Activated effector memory CD4-positive, alpha-beta T cell treated with Interleukin-2 at 50 U/mL for 16 hours (primary cell): ENCODE measurements around the gene ACTL9.
A peak's percentile ranks its signal among the peaks of the same experiment; 100 is the strongest.
"Not testable (repeated sequence)": the region's sequence is repeated elsewhere in the genome, so short reads cannot be mapped to it uniquely, and the experiment has no call there.

Experiments used
- DNase-seq: peaks from one replicate; pipeline ENCODE4 v3.0.0-alpha.2; 2020

ACTL9 gene, protein sequence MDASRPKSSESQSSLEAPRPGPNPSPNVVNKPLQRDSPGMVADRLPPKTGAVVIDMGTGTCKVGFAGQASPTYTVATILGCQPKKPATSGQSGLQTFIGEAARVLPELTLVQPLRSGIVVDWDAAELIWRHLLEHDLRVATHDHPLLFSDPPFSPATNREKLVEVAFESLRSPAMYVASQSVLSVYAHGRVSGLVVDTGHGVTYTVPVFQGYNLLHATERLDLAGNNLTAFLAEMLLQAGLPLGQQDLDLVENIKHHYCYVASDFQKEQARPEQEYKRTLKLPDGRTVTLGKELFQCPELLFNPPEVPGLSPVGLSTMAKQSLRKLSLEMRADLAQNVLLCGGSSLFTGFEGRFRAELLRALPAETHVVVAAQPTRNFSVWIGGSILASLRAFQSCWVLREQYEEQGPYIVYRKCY

DNA sequence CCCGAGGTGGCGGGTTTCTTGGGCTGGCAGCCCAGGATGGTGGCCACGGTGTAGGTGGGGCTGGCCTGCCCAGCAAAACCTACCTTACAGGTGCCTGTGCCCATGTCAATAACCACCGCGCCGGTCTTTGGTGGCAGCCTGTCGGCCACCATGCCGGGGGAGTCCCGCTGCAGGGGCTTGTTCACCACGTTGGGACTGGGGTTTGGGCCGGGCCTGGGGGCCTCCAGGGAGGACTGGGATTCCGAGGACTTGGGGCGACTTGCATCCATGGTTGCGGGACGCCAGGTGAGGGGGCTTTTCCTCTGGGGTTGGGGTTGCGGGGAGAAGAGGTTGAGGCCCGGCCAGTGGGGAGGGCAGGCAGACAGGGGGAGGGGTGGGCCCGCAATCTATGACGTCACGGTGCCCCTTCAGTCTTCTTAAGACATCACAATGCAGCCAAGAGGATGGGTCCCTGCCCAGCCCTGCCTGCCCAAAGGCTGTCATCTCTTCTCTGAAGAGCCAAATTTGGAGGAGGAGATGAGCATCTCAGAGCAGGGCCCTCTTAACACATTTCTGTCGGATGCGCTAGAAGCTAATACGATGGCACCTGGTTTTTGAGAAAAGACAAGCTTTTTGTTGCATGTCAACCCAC lies at the start of gene ACTL9:
Gene ACTL9 (minus strand): TSS at position 363 of the 631 bp plus-strand sequence. CDS start 94 bp downstream, at position 269.
- no peak for DNase-seq

DNA sequence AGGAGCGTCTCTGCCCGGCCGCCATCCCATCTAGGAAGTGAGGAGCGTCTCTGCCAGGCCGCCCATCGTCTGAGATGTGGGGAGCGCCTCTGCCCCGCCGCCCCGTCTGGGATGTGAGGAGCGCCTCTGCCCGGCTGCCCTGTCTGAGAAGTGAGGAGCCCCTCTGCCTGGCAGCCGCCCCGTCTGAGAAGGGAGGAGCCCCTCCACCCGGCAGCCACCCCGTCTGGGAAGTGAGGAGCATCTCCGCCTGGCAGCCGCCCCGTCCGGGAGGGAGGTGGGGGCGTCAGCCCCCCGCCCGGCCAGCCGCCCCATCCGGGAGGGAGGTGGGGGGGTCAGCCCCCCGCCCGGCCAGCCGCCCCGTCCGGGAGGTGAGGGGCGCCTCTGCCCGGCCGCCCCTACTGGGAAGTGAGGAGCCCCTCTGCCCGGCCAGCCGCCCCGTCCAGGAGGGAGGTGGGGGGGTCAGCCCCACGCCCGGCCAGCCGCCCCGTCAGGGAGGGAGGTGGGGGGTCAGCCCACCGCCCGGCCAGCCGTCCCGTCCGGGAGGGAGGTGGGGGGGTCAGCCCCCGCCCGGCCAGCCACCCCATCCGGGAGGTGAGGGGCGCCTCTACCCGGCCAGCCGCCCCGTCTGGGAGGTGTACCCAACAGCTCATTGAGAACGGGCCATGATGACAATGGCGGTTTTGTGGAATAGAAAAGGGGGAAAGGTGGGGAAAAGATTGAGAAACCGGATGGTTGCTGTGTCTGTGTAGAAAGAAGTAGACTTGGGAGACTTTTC lies 40.9 kb upstream of the ACTL9 start:
- not testable (repeated sequence) for DNase-seq

DNA sequence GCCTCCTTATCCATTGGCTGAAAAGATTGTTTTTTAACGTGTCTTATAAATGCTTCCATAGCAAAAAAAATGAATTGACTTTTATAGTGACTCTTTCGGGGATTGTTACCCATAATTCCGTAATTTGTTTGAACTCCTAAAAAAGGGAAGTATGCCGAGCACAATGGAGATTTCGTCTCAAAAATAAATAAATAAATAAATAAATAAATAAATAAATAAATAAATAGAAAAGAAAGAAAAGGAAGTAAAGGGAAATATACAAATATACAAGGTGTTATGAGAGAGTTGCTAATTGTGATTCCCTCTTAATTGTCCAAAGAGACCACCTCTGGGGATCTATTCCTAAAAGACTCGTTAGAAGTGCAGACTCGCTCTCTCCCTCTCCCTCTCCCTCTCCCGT lies 39.8 kb upstream of the ACTL9 start:
- no peak for DNase-seq

DNA sequence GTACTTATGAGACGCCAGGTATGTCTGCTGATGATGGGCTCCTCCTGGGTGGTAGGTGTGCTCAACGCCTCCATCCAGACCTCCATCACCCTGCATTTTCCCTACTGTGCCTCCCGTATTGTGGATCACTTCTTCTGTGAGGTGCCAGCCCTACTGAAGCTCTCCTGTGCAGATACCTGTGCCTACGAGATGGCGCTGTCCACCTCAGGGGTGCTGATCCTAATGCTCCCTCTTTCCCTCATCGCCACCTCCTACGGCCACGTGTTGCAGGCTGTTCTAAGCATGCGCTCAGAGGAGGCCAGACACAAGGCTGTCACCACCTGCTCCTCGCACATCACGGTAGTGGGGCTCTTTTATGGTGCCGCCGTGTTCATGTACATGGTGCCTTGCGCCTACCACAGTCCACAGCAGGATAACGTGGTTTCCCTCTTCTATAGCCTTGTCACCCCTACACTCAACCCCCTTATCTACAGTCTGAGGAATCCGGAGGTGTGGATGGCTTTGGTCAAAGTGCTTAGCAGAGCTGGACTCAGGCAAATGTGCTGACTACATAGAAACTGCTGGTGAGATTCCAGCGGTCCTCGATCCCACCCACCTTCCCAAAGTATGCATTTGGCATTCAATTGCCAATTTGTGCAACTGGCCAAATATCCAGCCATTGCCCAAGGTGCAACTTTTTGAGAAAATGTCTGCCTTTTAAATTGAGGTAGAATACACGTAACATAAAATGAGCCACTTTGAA lies 33.0 kb upstream of the ACTL9 start:
- no peak for DNase-seq

DNA sequence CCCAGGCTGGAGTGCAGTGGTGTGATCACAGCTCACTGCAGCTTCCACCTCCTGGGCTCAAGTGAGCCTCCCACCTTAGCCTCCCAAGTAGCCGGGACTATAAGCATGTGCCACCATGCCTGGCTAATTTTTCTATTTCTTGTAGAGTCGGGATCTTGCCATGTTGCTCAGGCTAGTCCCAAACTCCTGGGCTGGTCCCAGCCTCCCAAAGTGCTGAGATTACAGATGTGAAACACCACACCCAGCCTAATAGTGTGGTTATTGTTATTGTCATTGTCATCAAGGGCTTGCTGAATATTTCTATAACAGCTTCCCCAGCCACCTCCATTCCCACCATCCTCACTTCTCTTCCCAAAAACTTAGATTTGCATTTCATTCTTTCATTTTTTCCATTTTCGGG lies 25.7 kb upstream of the ACTL9 start:
- DNase-seq: no peak

DNA sequence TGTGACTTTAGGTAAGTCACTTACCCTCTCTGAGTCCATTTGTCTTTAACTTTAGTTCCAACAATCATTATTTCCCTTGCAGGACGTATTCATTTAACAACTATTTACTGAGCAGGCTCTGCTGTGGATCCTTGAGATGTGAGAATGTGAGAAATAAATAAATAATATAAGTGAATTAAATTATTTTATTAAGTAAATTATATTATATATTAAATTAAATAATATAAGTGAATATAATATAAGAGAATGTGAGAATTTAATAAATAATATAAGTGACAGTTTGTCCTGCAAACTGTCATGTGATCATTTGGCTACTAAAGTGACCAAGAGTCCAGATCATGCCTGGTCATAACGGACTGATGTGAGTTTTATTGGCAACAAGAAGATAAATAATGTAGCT lies 23.4 kb upstream of the ACTL9 start:
- no peak for DNase-seq

DNA sequence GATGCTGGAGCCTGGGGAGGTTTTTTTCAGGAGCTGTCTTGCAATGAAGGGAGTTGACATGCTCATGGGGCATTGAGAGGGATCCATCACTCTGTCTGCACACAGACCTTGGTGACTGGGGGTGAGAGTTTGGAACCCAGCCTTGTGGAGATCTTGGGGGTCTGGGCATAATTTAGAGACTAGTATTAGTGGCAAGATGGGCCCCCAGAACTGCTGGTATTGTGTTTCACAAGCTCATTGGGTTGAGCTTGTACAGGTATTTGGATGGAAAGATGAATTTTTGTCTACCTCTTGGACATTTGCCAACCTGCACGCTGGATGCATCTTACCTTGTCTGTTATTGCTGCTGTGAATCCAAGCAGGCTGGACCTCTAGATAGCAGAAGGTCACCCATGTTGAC lies 22.7 kb upstream of the ACTL9 start, which contains the start of gene OR2Z1:
Gene OR2Z1 (plus strand): TSS at position 301 of the 400 bp plus-strand sequence. CDS start 9,395 bp downstream, outside the sequence.
- no peak for DNase-seq

DNA sequence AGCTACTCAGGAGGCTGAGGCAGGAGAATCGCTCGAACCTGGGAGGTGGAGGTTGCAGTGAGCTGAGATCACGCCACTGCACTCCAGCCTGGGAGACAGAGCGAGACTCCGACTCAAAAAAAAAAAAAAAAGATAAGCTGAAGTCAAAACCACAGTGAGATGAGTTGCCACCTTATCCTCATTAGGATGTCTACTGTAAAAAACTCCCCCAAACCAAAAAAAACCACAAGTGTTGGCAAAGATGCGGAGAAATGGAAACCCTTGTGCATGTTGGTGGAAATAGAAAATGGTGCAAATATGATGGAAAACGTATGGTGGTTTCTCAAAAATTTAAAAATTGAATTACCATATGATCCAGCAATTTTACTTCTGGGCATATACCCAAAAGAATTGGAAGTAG lies 11.7 kb upstream of the ACTL9 start:
- not testable (repeated sequence) for DNase-seq

DNA sequence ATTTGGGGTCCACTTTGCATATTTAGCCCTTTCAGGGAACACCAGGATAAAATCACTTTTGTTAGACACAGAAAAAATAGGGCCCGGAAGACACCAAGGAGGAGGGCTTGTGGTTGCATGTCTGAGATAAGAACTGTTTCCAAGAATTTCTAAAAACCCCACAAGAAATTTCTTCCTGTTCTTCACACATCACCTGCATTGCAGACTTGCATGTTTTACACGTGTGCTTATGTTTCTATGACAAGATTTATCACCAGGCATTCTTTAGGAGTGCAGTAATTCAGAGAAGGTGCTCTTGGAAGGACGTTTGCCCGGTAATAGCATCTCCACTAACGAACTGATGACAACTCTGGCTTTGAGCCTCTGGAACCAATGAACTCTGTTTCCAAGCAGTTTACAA lies 7.1 kb upstream of the ACTL9 start:
- no peak for DNase-seq

DNA sequence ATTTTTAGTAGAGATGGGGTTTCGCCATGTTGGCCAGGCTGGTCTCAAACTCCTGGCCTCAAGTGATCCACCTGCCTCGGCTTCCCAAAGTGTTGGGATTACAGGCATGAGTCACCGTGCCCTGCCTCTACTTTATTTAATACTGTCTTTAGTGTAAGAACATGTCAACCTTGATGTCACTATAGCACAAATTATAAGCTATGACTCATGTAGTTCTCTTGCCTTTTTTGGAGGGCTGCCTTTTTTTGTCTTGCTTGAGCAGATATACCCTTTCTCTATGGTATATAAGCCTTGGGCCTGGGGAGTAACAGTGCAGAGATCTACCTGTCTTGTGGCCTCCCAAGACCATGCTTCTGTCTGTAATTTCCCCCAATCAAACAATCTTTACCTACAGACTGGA lies 6.7 kb upstream of the ACTL9 start:
- not testable (repeated sequence) for DNase-seq

DNA sequence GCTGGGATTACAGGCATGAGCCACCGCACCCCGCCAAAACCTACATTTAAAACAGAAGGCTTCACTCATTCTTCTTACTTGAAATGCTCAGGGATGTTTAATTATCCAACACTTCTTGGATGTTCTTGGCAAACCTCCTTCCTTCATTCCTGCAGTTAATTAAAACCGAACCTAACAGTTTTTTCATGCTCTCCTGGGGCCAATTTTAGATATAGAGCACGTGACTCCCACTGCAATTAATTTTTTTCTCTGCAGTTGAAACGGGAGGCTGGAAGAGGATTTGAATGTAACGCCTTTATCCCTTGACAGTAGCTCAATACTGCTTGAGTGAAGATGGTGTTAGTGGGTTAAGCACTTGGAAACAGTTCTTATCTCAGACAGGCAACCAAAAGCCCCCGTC lies 4.6 kb upstream of the ACTL9 start:
- no peak for DNase-seq

DNA sequence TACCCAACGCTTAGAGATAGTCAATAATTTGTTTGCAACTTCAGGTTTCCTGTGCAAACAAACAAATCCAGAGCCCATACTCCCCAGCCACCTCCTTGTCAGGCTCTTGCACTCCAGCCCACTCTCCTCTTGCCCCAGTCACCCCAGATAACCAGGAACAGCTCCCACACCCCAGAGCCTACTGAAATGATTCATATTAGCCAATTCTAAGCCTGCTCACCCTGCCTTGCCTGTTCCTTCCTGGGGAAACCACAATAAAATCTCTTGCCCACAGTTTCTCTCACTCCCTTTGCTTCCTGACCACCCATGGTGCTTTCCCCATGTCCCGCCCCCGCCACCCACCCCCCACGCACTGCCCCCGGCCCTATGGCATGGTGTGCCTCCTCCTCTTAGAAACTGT lies 3.8 kb upstream of the ACTL9 start:
- peak; percentile 12 for DNase-seq

DNA sequence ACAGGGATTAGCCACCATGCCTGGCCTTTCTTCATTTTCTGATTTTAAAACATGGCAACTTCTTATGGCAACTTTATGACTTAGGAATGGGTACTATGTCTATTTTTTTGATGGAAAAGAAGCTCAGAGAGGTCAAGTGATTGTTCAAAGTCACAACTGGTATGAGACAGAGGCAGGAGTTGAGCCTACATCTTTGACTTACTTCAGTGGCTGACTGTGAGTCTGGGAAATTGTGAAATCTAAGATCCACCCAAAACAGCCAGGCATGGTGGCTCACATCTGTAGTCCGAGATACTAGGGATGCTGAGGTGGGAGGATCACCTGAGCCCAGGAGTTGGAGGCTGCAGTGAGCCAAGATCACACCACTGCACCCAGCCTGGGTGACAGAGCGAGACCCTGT lies 2.4 kb upstream of the ACTL9 start:
- DNase-seq: no peak

DNA sequence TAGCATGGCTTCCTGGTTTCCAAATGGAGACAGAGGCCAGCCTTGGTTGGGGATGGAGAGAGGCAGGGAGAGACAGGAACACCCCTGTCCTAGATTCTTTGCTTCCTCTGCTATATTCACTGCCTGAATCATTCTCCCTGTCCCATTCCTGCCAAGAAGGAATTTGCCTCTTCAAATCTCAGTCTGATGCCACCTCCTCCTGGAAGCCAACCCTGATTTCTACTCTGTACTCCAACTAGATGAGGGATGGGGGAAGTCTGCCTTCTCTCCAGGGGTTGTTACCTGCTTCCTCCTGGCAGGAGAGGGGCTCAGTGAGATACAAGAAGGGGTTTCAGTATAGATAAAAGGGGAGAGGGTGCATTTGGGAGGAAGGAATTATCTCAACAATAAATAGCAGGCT lies 1.3 kb upstream of the ACTL9 start:
- no peak for DNase-seq

DNA sequence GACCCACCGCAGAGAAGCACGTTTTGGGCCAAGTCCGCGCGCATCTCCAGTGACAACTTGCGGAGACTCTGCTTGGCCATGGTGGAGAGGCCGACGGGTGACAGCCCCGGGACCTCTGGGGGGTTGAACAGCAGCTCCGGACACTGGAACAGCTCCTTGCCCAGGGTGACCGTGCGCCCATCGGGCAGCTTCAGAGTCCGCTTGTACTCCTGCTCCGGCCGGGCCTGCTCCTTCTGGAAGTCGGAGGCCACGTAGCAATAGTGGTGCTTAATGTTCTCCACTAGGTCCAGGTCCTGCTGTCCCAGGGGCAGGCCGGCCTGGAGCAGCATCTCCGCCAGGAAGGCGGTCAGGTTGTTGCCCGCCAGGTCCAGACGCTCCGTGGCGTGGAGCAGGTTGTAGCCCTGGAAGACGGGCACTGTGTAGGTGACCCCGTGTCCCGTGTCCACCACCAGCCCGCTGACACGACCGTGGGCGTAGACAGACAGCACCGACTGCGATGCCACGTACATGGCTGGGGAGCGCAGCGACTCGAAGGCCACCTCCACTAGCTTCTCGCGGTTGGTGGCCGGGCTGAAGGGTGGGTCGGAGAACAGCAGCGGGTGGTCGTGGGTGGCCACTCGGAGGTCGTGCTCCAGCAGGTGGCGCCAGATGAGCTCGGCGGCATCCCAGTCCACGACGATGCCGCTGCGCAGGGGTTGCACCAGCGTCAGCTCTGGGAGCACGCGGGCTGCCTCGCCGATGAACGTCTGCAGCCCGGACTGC lies 743 bp downstream of the ACTL9 start:
- DNase-seq: no peak

DNA sequence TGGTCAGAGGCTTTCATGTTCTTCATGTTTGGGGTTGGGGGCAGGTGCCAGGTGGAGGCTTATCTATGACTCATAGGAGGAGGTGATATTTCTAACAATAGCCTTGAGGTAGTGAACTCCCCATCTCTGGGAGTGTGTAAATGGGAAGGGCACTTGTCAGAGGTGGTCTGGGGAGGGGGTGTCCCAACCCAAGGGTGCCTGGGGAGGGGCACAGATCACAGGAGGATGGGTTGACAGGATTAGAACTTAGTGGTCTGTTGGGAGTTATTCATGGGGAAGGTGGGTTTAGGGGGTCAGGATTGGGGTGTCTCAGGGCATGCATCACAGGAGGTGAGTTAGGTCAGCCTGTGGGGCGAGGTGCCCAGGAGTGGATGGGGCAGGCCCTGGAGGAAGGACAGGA lies 1.6 kb downstream of the ACTL9 start:
- no peak for DNase-seq

DNA sequence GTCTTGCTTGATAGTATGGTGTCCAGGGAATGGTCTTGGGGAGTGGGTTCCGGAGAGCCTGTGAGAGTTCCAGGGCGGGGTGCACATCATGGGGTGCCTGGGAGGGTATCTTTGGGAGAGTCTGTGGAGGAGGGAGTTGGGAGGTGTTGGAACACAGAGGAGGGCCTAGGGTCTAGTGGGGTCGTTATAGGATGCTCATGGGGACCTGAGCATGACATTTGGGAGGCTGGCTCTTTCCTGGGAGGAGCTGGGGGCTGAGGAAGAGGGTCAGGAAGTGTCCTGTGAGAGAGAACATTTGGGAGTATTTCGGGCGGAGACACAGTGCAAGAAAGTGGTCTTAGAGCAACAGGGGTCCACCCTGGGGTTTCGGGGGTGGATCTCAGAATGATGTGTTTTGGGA lies 2.7 kb downstream of the ACTL9 start:
- no peak for DNase-seq

DNA sequence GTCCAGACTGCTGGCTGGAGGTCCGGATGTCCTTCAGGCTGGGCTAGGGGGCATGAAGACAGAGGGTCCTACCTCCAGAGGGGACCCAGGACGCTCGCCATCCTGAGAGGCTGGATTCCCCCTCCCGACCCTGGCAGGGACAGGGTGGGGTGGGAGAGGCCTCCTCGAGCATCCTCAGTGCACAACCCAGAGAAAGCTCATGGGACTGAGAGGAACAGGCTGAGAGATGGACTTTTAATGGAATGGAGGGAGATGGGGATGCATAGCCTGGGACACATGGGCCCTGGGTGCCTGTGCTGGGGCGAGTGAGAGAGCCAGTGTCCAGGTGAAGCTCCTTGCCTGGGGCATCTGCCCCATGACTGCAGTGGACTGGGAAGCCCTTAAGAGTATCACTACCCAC lies 3.1 kb downstream of the ACTL9 start:
- DNase-seq: no peak

DNA sequence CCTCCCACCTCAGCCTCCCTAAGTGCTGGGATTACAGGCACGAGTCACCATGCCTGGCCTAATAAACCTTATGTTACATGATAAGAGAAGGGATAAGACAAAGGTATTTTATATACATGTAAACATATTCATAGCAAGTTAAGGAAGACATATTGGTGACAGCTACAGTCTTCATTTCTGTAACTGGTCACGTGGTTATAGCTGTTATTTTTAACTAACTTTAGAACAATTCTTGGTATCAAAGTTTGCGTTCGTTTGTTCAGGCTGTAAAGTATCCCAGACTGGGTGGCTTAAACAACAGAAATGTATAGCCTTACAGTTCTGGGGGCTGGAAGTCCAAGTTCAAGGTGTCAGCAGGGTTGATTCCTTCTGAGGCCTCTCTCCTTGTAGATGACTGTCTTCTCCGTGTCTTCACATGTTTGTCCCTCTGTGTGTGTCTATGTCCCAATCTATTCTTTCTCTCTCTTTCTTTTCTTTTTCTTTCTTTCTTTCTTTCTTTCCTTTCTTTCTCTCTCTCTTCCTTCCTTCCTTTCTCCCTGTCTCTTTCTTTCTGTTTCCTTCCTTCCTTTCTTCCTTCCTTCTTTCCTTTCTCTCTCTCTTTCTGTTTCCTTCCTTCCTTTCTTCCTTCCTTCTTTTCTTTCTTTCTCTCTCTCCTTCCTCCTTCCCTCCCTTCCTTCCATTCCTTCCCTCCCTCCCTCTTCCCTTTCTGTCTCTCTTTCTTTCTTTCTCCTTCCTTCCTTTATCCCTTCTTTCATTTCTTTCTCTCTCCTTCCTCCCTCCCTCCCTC lies 7.6 kb downstream of the ACTL9 start:
- DNase-seq: no peak

DNA sequence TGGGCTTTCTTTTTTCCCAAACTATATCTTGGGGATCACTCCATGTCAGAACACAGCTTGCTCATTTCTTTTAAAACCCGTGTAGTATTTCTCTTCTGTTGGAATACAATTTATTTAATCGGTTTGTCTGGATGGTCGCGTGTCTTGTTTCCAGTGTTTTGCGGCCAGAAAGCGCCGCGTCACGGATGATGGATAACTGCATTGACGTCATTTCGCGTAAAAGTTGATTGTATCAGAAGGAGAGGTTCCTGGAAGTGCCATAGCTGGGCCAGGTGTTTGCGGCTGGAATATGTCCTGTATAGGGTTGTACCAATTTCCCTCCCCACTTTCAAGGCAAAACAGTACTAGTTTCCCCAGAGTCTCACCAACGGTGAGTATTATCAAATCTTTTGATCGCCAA lies 9.7 kb downstream of the ACTL9 start:
- DNase-seq: no peak

DNA sequence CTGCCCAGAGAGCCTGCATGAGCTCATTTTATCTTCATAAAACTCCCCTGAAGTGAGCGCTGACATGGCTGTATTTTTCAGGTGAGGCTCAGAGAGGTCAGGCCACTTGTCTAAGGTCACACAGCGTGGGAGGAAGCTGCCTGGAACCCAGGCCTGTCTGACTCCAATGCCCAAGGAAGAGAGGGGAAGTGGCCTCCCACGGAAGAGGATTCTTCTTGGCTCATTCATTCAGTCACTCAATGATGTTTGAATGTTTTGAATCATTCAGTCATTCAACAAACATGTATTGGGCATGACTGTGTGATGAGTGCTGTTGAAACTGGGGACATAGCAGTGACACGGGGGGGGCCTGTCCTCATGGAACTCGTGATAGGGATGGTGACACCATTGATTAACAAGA lies 12.0 kb downstream of the ACTL9 start:
- DNase-seq: no peak
